HEK293 (cell line): ENCODE results near the gene IL23A.

Experiments
- ZNF121 ChIP-seq: fragments of 450-650 bp; formaldehyde crosslinking; IDR thresholded peaks from 2 replicates; pipeline ENCODE4 v1.5.1; 2016; ENCODE audit warnings: missing biosample characterization, missing genetic modification characterization
- ZNF157 ChIP-seq: fragments of 450-650 bp; formaldehyde crosslinking; IDR thresholded peaks from 2 replicates; pipeline ENCODE4 v1.5.1; 2016; ENCODE audit warnings: missing biosample characterization, missing genetic modification characterization
- ZNF423 ChIP-seq: fragments of 450-650 bp; formaldehyde crosslinking; IDR thresholded peaks from 2 replicates; pipeline ENCODE4 v1.5.1; 2016; ENCODE audit warnings: missing biosample characterization, missing genetic modification characterization
- TF ChIP-seq, protein P1 (sequence below): fragments of 450-650 bp; formaldehyde crosslinking; IDR thresholded peaks from 2 replicates; pipeline ENCODE4 v1.5.1; 2016; ENCODE audit warnings: missing biosample characterization, missing genetic modification characterization
- TF ChIP-seq, protein P2 (sequence below): fragments of 450-650 bp; formaldehyde crosslinking; IDR thresholded peaks from 2 replicates; pipeline ENCODE4 v1.5.1; 2016; ENCODE audit warnings: missing biosample characterization, missing genetic modification characterization

DNA sequence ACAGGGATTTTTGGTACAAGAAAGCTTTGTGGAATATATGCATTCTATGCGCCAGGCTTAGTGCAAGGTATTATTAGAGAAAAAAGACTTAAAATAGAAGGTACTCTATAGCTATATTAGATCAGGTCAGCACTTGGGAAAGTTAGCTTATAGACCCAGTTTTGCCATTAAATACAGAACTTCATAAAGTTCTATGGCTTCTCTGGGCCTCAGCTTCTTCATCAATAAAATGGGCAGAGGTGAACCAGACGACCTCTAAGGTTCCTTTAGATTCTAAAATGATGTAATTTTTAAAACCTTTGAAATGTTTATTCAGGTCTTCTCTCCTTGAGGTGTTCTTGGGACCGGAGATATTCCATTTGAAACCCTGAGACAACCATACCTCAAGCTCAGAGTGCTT is 30.0 kb upstream of the IL23A start:
- no peak for TF ChIP-seq ZNF121
- TF ChIP-seq, protein P1, sequence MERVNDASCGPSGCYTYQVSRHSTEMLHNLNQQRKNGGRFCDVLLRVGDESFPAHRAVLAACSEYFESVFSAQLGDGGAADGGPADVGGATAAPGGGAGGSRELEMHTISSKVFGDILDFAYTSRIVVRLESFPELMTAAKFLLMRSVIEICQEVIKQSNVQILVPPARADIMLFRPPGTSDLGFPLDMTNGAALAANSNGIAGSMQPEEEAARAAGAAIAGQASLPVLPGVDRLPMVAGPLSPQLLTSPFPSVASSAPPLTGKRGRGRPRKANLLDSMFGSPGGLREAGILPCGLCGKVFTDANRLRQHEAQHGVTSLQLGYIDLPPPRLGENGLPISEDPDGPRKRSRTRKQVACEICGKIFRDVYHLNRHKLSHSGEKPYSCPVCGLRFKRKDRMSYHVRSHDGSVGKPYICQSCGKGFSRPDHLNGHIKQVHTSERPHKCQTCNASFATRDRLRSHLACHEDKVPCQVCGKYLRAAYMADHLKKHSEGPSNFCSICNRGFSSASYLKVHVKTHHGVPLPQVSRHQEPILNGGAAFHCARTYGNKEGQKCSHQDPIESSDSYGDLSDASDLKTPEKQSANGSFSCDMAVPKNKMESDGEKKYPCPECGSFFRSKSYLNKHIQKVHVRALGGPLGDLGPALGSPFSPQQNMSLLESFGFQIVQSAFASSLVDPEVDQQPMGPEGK (tag by site-specific recombination) = no peak
- TF ChIP-seq, protein P2, sequence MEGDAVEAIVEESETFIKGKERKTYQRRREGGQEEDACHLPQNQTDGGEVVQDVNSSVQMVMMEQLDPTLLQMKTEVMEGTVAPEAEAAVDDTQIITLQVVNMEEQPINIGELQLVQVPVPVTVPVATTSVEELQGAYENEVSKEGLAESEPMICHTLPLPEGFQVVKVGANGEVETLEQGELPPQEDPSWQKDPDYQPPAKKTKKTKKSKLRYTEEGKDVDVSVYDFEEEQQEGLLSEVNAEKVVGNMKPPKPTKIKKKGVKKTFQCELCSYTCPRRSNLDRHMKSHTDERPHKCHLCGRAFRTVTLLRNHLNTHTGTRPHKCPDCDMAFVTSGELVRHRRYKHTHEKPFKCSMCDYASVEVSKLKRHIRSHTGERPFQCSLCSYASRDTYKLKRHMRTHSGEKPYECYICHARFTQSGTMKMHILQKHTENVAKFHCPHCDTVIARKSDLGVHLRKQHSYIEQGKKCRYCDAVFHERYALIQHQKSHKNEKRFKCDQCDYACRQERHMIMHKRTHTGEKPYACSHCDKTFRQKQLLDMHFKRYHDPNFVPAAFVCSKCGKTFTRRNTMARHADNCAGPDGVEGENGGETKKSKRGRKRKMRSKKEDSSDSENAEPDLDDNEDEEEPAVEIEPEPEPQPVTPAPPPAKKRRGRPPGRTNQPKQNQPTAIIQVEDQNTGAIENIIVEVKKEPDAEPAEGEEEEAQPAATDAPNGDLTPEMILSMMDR (tag by site-specific recombination) = no peak
- no peak for TF ChIP-seq ZNF157 (tag by site-specific recombination)
- no peak for TF ChIP-seq ZNF423 (tag by site-specific recombination)
